ENCODE measurements around the gene ZNF335. TPM values are rescaled to one million over a fixed set of nuclear protein-coding genes. Genes with fewer than 3 reads are reported as not detected.

The ZNF335 gene
- total and polyA plus RNA-seq, 11 donors = 5.6 to 14.9 (median 7.5) TPM

DNA sequence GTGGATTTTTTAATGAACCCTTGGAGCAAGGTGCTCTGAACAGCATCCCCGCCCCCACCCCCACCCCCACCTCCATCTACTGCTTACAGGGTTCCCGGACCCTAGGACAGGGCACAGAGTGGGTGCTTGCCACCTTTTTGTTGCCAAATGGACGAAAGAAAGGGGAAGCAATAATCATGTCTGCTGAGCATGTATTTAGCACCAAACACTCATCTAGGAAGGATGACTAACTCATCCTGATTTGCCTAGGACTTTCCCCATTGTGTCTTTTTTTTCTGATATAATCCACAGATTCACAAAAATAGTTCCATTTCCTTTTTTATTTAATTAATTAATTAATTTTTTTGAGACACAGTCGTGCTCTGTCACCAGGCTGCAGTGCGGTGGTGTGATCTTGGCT lies 58.9 kb downstream of the ZNF335 start:
- WGBS, 4 donors = 53 to 58% (median 56%) methylated on average over 5 of the region's 5 CpGs
- intact Hi-C loops (cut with DNase I) = no loop called here
- no peak for TF ChIP-seq POLR2A (IDR thresholded peaks at IDR 0.05)
- TF ChIP-seq, protein P1, sequence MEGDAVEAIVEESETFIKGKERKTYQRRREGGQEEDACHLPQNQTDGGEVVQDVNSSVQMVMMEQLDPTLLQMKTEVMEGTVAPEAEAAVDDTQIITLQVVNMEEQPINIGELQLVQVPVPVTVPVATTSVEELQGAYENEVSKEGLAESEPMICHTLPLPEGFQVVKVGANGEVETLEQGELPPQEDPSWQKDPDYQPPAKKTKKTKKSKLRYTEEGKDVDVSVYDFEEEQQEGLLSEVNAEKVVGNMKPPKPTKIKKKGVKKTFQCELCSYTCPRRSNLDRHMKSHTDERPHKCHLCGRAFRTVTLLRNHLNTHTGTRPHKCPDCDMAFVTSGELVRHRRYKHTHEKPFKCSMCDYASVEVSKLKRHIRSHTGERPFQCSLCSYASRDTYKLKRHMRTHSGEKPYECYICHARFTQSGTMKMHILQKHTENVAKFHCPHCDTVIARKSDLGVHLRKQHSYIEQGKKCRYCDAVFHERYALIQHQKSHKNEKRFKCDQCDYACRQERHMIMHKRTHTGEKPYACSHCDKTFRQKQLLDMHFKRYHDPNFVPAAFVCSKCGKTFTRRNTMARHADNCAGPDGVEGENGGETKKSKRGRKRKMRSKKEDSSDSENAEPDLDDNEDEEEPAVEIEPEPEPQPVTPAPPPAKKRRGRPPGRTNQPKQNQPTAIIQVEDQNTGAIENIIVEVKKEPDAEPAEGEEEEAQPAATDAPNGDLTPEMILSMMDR (IDR thresholded peaks at IDR 0.05) = no peak
- Histone ChIP-seq H3K27me3 (peaks cover 0 to 5% (median 0%) of the 10 kb centered on the region in 9 donors), H3K4me1 (peaks cover 0 to 72% (median 19%) of the 10 kb centered on the region in 12 donors), H3K4me3 (no peak overlapping the region), H3K9me3 (no peaks in the 10 kb centered on the region), H3K36me3 (peaks cover 0 to 9% (median 0%) of the 10 kb centered on the region in 9 donors), H3K27ac (peak overlapping the region in 3 of 12 donors; percentile 75 to 91 (median 86))
- DNase-seq (no peak), ATAC-seq (no peak)

DNA sequence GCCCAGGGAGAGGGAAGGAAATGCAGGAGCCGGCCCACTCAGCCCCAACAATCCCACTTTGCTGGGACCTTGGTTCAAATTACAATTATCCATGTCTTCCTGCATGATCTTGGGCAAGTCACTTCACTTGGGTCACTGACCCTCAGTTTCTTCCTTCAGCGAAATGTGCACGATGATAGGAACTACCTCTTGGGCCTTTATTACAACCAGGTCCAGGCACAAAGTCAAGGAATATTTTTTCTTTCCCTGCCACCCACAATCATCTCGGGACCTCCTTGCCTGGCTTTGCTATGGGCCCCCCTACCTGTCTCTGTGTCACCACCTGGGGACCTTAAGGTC lies 59.7 kb downstream of the ZNF335 start:
- Histone ChIP-seq H3K9me3 (no peaks in the 10 kb centered on the region), H3K4me1 (peaks cover 0 to 64% (median 18%) of the 10 kb centered on the region in 12 donors), H3K27ac (peak overlapping the region in 11 of 12 donors; percentile 42 to 91 (median 79)), H3K36me3 (peaks cover 0 to 17% (median 0%) of the 10 kb centered on the region in 9 donors), H3K27me3 (peaks cover 0 to 5% (median 0%) of the 10 kb centered on the region in 9 donors), H3K4me3 (peak overlapping the region in 11 of 12 donors; percentile 43 to 67 (median 62))
- no peak for DNase-seq
- intact Hi-C loops (cut with DNase I) = no loop called here
- 20 to 30% (median 22%) methylated on average over 4 of the region's 4 CpGs for WGBS, 4 donors
- no peak for TF ChIP-seq POLR2A (IDR thresholded peaks at IDR 0.05)
- TF ChIP-seq, protein P1 (IDR thresholded peaks at IDR 0.05) = no peak
- ATAC-seq = no peak

DNA sequence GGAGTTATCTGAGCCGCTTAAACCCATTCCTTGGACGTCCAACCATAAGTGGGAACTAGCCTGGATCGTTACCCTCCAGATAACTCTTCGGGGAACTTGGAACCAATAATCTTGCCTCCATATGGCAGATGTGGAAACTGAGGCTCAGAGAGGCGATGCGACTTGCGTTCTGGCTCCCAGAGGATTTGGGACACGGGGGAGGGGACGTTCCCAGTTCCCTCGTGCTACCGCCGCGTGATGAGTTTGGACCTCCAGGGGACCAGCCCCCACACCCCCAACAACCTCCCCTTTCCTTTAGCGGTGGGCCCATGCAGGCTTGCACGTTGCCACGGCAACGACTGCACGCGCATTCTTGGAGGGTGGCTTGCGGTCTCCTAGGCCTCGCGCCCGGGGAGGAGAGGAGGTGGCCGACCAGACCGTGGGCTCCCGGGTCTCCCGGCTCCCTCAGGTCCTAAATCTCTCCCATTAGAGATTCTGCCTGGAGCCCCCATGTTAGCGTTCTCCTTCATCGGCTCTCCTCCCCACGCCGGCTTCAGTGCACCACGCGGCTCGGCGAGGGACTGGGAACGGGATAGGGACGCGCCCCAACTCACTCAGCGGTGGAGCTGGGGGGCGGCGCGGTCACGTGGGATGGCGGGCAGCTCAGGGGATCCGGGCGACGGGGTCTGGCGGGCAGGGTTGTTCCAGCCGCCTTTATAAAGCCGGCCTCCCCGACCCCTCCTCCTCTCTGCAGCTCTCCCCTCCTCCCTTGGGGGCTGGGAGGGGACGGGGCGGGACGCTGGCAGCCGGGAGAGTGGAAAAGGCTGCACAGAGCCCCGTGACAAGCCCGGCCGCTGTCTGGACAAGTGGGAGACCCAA lies 60.3 kb downstream of the ZNF335 start, which contains the start of gene PLTP:
Gene PLTP, minus strand, starts transcription at position 670 of the 858 bp plus-strand sequence. CDS start 703 bp downstream, outside the sequence.
- Histone ChIP-seq H3K9me3 (no peaks in the 10 kb centered on the region), H3K4me3 (peak within 1 kb of the TSS; percentile 18 to 67 (median 60)), H3K4me1 (peaks cover 0 to 60% (median 18%) of the 10 kb centered on the region in 12 donors), H3K27me3 (peaks cover 0 to 5% (median 0%) of the 10 kb centered on the region in 9 donors), H3K36me3 (peaks cover 0 to 21% (median under 1%) of the 10 kb centered on the region in 9 donors), H3K27ac (peak within 1 kb of the TSS; percentile 42 to 91 (median 80))
- DNase-seq (peak; percentile 78 to 88 (median 79)), ATAC-seq (peak; percentile 28 to 69 (median 57))
- 1 to 2% (median 1%) methylated on average over 32 to 58 of the region's 58 CpGs for WGBS, 4 donors
- intact Hi-C loops (cut with DNase I) = loop anchor here in 4 of 10 donors (1.0 to 2.0 kb wide), 3 partner anchors 23 to 60 kb away; partner anchors contain the start of gene PCIF1 (in 4 of the 4)
- peak in 1 of 2 donors; percentile 66 for TF ChIP-seq POLR2A (IDR thresholded peaks at IDR 0.05)
- TF ChIP-seq, protein P1 (IDR thresholded peaks at IDR 0.05) = no peak
